ENCODE results near the gene BTBD7. TPM values are rescaled to one million over a fixed set of nuclear protein-coding genes. Genes with fewer than 3 reads are reported as not detected.

BTBD7 gene
- total RNA-seq, 1 experiment from 2014 or later: 32.5 TPM

DNA sequence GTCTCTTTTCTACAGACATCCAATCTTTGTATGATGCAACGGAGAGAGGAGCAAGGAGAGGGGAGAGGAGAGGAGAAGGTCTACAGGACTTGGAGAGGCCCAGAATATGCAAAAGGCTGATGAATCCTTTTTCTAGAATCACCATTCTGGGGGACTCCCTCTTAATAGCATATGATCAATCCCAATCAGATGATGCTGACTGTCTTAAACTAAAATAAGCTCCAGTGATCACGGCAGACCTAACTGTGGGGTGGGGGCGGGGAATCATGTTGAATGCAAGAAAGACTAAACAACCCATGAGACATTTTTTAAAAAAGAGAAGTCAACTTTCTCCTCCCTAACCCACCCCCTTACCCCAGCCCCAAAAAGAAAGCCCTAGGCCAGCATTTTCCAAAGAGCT lies 33.4 kb downstream of the BTBD7 start:
- TF ChIP-seq CTCF (IDR thresholded peaks at IDR 0.05; ENCODE audit: unreplicated experiment): no peak
- POLR2A ChIA-PET: interaction anchor here (1.3 kb wide), 1 partner anchor 31 kb away, joined by 4 read pairs; no protein-coding TSS in a partner anchor
- DNase-seq (ENCODE audit: unreplicated experiment): no peak
- H3K27me3 Mint-ChIP-seq (ENCODE audit: insufficient read depth, unreplicated experiment): no peaks in the 10 kb centered on the region
- H3K27ac Mint-ChIP-seq (ENCODE audit: low read depth, unreplicated experiment): no peak overlapping the region
- CTCF ChIA-PET: interaction anchor here (0.6 to 0.9 kb wide), 2 partner anchors 9 to 320 kb away, joined by 3 to 4 read pairs; no protein-coding TSS in a partner anchor
- BruUV-seq (replicated peaks): no TSS peak
- no peaks in the 10 kb centered on the region for H3K9me3 Mint-ChIP-seq (ENCODE audit: unreplicated experiment)
- H3K4me3 Mint-ChIP-seq (ENCODE audit: unreplicated experiment): no peak overlapping the region
- peaks cover 7% of the 10 kb centered on the region for H3K4me1 Mint-ChIP-seq (ENCODE audit: insufficient read depth, unreplicated experiment)
- intact Hi-C loops (cut with micrococcal nuclease): no loop called here
- no peaks in the 10 kb centered on the region for H3K36me3 Mint-ChIP-seq (ENCODE audit: insufficient read depth, unreplicated experiment)

DNA sequence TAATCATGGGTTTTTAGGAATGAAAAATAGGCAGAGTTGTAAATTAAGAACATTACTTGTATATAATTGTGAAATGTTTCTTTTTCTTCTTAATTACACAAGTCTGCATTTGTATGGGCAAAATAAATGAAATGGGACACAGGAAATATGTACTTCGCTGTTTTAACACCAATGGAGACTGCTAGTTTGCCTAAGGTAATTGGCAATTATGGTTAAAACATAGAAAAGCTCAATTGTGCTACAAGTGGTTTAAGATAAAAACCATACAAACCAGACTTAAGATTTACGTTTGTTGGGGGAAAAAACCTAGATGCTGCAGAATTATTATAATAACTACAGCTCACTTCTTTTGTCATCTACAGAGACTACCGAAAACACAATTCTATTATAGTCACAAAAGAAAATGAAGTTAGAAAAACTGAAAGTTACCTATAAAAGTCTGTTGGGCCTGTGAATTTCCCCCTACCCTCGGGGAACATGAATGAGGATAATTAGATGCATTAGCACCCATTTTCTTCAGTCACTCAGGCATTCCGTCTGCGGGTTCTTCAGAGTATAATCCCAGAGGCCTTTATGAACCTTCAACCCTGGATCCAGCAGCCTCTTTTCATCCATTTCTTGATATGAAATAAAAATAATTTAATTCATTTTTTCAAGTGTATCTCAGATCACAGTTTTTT lies 37.2 kb downstream of the BTBD7 start:
- ChIA-PET CTCF (no interaction called here), POLR2A (interaction anchor here (0.6 to 1.2 kb wide), 6 partner anchors 14 to 1639 kb away, joined by 3 to 4 read pairs (median 3); no protein-coding TSS in a partner anchor)
- Mint-ChIP-seq H3K27ac (ENCODE audit: low read depth, unreplicated experiment) (no peak overlapping the region), H3K27me3 (ENCODE audit: insufficient read depth, unreplicated experiment) (no peaks in the 10 kb centered on the region), H3K36me3 (ENCODE audit: insufficient read depth, unreplicated experiment) (peaks cover 16% of the 10 kb centered on the region), H3K4me1 (ENCODE audit: insufficient read depth, unreplicated experiment) (no peaks in the 10 kb centered on the region), H3K9me3 (ENCODE audit: unreplicated experiment) (no peaks in the 10 kb centered on the region), H3K4me3 (ENCODE audit: unreplicated experiment) (no peak overlapping the region)
- BruUV-seq (replicated peaks): no TSS peak
- intact Hi-C loops (cut with micrococcal nuclease): no loop called here
- no peak for DNase-seq (ENCODE audit: unreplicated experiment)
- TF ChIP-seq CTCF (IDR thresholded peaks at IDR 0.05; ENCODE audit: unreplicated experiment): no peak

GRCh38 chr14:93286212-93286890 lies 46.5 kb downstream of the BTBD7 start:
- peaks cover 31% of the 10 kb centered on the region for H3K36me3 Mint-ChIP-seq (ENCODE audit: insufficient read depth, unreplicated experiment)
- ChIA-PET CTCF (no interaction called here), POLR2A (no interaction called here)
- no peaks in the 10 kb centered on the region for H3K9me3 Mint-ChIP-seq (ENCODE audit: unreplicated experiment)
- no peak overlapping the region for H3K27ac Mint-ChIP-seq (ENCODE audit: low read depth, unreplicated experiment)
- H3K4me3 Mint-ChIP-seq (ENCODE audit: unreplicated experiment): no peak overlapping the region
- DNase-seq (ENCODE audit: unreplicated experiment): no peak
- no peak for TF ChIP-seq CTCF (IDR thresholded peaks at IDR 0.05; ENCODE audit: unreplicated experiment)
- H3K4me1 Mint-ChIP-seq (ENCODE audit: insufficient read depth, unreplicated experiment): no peaks in the 10 kb centered on the region
- intact Hi-C loops (cut with micrococcal nuclease): no loop called here
- H3K27me3 Mint-ChIP-seq (ENCODE audit: insufficient read depth, unreplicated experiment): no peaks in the 10 kb centered on the region
- no TSS peak for BruUV-seq (replicated peaks)

DNA sequence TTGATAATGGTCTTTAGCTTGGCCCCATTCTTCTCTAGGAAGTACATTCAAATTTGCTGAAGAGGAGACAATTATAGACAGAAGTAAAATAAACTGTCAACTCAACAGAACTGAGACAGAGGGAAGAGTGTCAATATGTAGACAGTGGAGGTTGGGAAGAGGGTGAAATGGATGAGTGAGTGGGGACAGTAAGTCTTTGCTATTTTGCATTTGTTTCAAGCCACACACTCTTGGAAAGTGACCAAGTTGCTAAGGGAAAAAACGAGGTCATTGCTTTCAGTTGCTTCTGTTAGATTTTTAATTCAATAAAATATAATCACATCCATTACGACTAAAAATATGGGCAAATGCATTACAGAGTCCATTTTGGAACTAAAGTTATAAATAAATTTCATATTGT lies 47.8 kb downstream of the BTBD7 start:
- Mint-ChIP-seq H3K9me3 (ENCODE audit: unreplicated experiment) (no peaks in the 10 kb centered on the region), H3K4me3 (ENCODE audit: unreplicated experiment) (no peak overlapping the region), H3K36me3 (ENCODE audit: insufficient read depth, unreplicated experiment) (peaks cover 31% of the 10 kb centered on the region), H3K4me1 (ENCODE audit: insufficient read depth, unreplicated experiment) (no peaks in the 10 kb centered on the region), H3K27ac (ENCODE audit: low read depth, unreplicated experiment) (no peak overlapping the region), H3K27me3 (ENCODE audit: insufficient read depth, unreplicated experiment) (no peaks in the 10 kb centered on the region)
- no peak for TF ChIP-seq CTCF (IDR thresholded peaks at IDR 0.05; ENCODE audit: unreplicated experiment)
- DNase-seq (ENCODE audit: unreplicated experiment): no peak
- ChIA-PET POLR2A (no interaction called here), CTCF (no interaction called here)
- BruUV-seq (replicated peaks): no TSS peak
- intact Hi-C loops (cut with micrococcal nuclease): no loop called here

All from MCF 10A (cell line).